22Rv1 (cell line): ENCODE results near the gene ZNF813.

Source experiments
- ZFX ChIP-seq: fragments of 450-650 bp; IDR thresholded peaks from 2 replicates; pipeline ENCODE4 v1.6.1; 2017; ENCODE audit warnings: antibody characterized with exemption, borderline replicate concordance
- TF ChIP-seq, protein P1 (sequence below): fragments of 450-650 bp; IDR thresholded peaks from 2 replicates; pipeline ENCODE4 v1.5.1; 2017; ENCODE audit warnings: mild to moderate bottlenecking

GRCh38 chr19:53518716-53519115 is 51.2 kb downstream of the ZNF813 start:
- TF ChIP-seq, protein P1, sequence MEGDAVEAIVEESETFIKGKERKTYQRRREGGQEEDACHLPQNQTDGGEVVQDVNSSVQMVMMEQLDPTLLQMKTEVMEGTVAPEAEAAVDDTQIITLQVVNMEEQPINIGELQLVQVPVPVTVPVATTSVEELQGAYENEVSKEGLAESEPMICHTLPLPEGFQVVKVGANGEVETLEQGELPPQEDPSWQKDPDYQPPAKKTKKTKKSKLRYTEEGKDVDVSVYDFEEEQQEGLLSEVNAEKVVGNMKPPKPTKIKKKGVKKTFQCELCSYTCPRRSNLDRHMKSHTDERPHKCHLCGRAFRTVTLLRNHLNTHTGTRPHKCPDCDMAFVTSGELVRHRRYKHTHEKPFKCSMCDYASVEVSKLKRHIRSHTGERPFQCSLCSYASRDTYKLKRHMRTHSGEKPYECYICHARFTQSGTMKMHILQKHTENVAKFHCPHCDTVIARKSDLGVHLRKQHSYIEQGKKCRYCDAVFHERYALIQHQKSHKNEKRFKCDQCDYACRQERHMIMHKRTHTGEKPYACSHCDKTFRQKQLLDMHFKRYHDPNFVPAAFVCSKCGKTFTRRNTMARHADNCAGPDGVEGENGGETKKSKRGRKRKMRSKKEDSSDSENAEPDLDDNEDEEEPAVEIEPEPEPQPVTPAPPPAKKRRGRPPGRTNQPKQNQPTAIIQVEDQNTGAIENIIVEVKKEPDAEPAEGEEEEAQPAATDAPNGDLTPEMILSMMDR, result no peak
- TF ChIP-seq ZFX, result no peak
